HG03457 (cell line): ENCODE data around the gene CLEC17A.
"Not testable (repeated sequence)": the region's sequence is repeated elsewhere in the genome, so short reads cannot be mapped to it uniquely, and the experiment has no call there.

ENCODE experiments used
- ATAC-seq: cut with Tn5 transposase; IDR thresholded peaks from one replicate; pipeline ENCODE4 v1.9.1; 2021; ENCODE audit warnings: moderate number of reproducible peaks; ENCODE audit not compliant: unreplicated experiment

The CLEC17A gene

GRCh38 chr19:14577885-14578427, 4.9 kb upstream of the CLEC17A start:
- ATAC-seq, result no peak

DNA sequence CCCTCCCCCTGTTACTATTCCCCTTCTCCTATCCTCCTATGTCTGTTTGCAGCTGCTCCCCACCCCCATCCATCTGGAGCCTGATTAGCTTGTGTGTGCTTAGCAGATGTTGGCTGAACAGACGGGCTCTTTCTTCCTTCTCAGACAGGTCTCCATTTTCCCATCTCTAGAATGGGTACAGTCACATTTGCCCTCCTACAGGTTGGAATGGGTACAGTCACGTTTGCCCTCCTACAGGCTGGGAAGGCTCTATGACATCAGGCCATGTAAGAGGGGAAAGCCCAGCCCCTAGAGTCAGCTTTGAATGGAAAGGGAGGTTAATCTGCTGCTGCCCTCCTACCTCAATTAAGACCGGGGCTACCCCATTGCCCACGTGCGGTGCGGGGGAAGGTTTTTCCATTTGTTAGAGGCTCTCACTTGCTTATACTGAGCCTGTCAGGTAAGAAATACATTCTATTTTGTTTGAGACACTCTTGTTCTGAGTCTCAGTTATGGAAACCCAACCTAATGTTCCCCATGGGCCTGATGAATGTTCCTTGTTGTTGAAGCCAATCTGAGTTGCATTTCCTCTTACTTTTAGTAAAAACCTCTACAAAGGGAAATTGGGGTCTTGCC, 2.2 kb upstream of the CLEC17A start:
- no peak for ATAC-seq

DNA sequence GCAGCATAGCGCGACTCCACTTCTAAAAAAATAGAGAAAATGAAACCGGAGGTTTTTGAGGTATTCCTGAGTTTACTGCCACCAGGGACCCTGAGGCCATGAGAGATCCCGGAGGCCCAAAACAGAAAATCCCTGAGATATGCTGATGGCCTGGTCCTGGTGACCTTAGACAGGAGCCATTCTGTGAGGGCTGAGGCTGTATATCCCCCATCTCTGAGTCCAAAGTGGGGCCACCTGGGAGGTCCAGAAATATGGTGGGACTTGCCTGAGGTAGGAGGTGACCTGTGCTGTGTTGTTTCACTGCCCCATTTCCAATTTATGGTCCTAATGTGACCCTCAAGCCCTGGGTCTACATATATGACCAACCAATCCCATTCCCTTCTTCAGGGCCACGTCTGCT, 1.5 kb downstream of the CLEC17A start:
- not testable (repeated sequence) for ATAC-seq

- peak; percentile 71 for ATAC-seq
Measured at GRCh38 chr19:14585187-14585586, 2.3 kb downstream of the CLEC17A start.

DNA sequence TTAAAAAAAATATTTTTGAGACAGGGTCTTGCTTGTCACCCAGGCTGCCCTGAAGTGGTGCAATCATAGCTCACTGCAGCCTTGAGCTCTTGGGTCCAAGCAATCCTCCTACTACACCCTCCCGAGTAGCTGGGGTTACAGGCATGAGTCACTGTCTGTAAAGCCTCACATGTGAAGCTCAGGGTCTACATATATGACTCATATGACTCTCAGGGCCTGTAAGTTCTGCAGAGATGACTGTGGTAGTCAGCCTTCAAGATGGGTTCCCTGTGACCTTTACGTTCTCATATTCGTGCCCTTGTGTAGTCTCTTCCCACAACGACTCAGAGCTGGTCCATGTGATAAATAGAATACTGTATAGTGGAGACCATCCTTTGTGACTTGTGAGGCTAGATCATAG, 6.5 kb downstream of the CLEC17A start:
- ATAC-seq, result not testable (repeated sequence)

DNA sequence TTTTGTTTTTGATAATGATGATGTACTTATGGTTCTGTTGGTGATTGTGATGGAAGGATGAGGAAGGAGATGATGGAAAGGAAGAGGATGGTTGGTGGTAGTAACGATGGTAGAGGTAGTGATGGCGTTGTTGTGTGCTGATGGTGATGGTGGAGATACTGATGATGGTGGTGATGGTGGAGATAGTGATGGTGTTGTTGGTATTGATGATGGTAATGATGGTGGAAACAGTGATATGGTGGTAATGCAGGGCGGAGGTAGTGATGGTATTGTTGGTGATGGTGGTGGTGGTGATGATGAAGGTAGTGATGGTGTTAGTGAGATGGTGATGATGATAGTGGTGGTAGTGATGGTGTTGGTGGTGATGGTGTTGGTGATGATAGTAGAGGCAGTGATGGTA, 12.7 kb downstream of the CLEC17A start:
- no peak for ATAC-seq

GRCh38 chr19:14599548-14600147, 16.8 kb downstream of the CLEC17A start:
- ATAC-seq, result no peak

- ATAC-seq, result peak; percentile 69
Measured at GRCh38 chr19:14603990-14604387, 21.1 kb downstream of the CLEC17A start.

GRCh38 chr19:14606627-14607026, 23.7 kb downstream of the CLEC17A start:
- ATAC-seq, result no peak

DNA sequence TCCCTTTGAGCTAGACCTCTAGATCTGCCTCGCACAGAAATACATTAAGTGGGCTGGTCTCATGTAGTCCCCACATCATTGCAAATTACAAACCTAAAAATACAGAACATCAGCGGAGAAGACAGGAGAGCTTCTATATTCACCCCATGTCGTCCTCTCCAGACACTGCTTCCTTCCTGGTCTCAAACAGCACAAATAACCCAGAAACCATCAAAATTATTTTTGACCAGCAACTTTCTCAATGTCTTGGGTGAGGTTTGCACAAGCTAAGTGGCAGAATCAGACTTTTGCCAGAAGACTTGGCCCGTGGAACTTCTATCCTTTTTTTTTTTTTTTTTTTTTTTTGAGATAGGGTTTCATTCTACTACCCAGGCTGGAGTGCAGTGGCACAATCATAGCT, 28.2 kb downstream of the CLEC17A start:
- ATAC-seq, result no peak

GRCh38 chr19:14612242-14612641, 29.4 kb downstream of the CLEC17A start:
- not testable (repeated sequence) for ATAC-seq

- ATAC-seq, result no peak
Measured at GRCh38 chr19:14612657-14613056, 29.8 kb downstream of the CLEC17A start.

DNA sequence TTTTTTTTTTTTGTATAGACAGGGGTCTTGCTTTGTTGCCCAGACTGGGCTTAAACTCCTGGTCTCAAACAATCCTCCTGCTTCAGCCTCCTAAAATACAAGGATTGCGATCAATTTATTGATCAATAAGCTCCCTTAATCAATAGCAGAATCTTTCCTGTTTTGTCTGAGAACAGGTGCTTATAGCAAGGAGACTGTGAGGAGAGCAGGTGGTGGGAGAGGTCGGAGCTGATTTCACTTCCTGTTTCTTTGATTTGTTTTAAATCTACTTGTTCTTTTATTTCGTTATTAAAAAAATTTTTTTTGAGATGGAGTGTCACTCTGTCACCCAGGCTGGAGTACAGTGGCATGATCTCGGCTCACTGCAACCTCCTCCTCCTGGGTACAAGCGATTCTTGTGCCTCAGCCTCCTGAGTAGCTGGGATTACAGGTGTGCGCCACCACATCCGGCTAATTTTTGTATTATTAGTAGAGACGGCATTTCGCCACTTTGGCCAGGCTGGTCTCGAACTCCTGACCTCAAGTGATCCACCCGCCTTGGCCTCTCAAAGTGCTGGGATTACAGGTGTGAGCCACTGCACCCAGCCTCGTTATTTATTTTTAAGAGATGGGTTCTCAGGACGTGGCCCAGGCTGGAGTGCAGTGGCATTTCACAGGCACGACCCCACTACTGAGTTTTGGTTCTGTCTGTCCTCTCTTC, 30.7 kb downstream of the CLEC17A start:
- not testable (repeated sequence) for ATAC-seq

- ATAC-seq, result no peak
Measured at GRCh38 chr19:14614099-14614412, 31.2 kb downstream of the CLEC17A start.

DNA sequence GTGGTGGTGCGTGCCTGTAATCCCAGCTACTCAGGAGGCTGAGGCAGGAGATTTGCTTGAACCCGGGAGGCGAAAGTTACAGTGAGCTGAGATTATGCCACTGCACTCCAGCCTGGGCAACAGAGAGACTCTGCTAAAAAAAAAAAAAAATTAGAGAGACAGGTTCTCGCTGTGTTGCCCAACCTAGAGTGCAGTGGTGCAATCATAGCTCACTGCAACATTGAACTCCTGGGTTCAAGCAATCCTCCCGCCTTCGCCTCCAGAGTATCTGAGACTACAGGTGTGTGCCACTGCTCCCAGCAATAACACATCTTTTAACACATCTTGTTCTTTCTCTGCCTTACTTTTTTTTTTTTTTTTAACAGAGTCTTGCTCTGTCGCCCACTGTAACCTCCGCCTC, 32.7 kb downstream of the CLEC17A start:
- no peak for ATAC-seq

GRCh38 chr19:14616407-14616806, 33.5 kb downstream of the CLEC17A start:
- ATAC-seq, result no peak

GRCh38 chr19:14619404-14619803, 36.5 kb downstream of the CLEC17A start:
- no peak for ATAC-seq

GRCh38 chr19:14624491-14624890, 41.6 kb downstream of the CLEC17A start:
- not testable (repeated sequence) for ATAC-seq

DNA sequence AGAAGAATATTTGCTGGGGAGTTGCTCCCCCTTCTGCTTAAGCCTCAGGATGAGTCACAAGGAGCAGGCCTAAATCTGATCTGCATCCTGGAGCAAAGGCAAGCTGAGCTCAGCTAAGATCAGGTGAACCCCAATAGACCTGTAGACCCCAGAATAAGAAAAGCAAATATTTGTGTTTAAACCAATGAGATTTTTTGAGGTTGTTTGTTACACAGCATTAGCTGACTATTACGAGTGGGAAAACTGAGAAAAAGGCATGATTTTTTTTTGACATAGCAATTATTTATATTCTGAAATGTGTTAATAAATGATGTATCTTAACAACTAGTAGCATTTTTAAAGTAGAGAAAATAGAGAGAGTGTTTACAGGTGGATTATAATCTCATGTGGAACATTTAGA, 46.7 kb downstream of the CLEC17A start:
- ATAC-seq, result no peak

DNA sequence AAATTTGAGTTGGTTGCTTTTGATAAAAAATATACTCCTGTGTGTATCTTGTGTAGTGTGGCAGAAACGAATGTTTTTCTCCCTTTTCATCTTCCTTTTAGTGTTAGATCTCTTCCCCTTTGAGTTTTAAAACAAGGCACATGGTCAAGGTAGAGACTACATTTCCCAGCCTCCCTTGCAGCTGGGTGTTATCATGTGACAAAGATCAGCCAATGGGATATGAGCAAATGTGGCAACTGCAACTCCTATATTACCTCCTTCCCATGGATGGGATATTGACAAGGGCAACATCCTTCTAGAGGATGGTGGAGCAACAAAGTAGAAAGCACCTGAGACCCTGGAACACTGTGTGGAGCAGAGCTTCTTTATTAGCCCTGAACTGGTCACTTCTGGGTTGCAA, 49.4 kb downstream of the CLEC17A start:
- ATAC-seq, result no peak

GRCh38 chr19:14639536-14640277, 56.8 kb downstream of the CLEC17A start:
- no peak for ATAC-seq

DNA sequence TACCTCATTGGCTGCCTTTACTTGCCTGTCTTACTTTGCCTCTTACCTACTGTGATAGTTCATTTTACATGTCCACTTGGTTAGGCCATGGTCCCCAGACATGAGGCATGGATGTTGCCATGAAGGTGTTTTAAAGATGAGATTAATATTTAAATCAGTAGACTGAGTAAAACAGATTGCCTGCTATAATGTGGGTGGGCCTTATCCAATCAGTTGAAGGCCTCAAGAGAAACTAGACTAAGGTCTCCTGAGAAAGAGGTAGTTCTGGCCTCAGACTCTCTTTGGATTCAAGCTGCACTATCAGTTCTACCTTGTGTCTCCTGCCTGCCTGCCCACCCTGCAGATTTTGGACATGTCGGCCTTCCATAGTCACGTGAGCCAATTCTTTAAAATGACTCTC, 65.6 kb downstream of the CLEC17A start:
- no peak for ATAC-seq
